Subcutaneous abdominal adipose tissue (tissue), 5 donors: Measurements from ENCODE around the gene ZNF567.
A peak's percentile ranks its signal among the peaks of the same experiment; 100 is the strongest.
"Not testable (repeated sequence)": the region's sequence is repeated elsewhere in the genome, so short reads cannot be mapped to it uniquely, and the experiment has no call there.

Source experiments
- H3K27ac ChIP-seq: one replicate; pipeline ENCODE4 v1.7.0; 2013; ENCODE audit warnings: low read depth, mild to moderate bottlenecking, inconsistent platforms, low read length, moderate library complexity
- H3K27me3 ChIP-seq, 5 donors: one replicate each; pipeline ENCODE4 v1.7.0; 2013; ENCODE audit warnings: low read length in 5 of 5, inconsistent platforms in 1 of 5; ENCODE audit not compliant: control insufficient read depth in 5 of 5, insufficient read depth in 4 of 5
- H3K36me3 ChIP-seq, 5 donors: one replicate each; pipeline ENCODE4 v1.7.0; 2013; ENCODE audit warnings: low read length in 5 of 5; ENCODE audit not compliant: control insufficient read depth in 5 of 5, insufficient read depth in 5 of 5
- H3K4me1 ChIP-seq, 5 donors: one replicate each; pipeline ENCODE4 v1.7.0; 2013; ENCODE audit warnings: low read length in 5 of 5, mild to moderate bottlenecking in 3 of 5, moderate library complexity in 1 of 5; ENCODE audit not compliant: control insufficient read depth in 5 of 5, insufficient read depth in 5 of 5
- H3K4me3 ChIP-seq, 5 donors: one replicate each; pipeline ENCODE4 v1.7.0; 2013; ENCODE audit warnings: low read length in 5 of 5, low read depth in 1 of 5
- H3K9ac ChIP-seq, 5 donors: one replicate each; pipeline ENCODE4 v1.7.0; 2013; ENCODE audit warnings: low read length in 5 of 5, mild to moderate bottlenecking in 4 of 5, moderate library complexity in 3 of 5
- H3K9me3 ChIP-seq, 5 donors: one replicate each; pipeline ENCODE4 v1.7.0; 2013; ENCODE audit warnings: low read length in 5 of 5; ENCODE audit not compliant: control insufficient read depth in 5 of 5
- donor health status: healthy.
- donor health status: healthy.
- donor health status: healthy.
- donor health status: healthy.
- donor health status: healthy.

The ZNF567 gene

GRCh38 chr19:36685835-36686234, 1.6 kb upstream of the ZNF567 start:
- Histone ChIP-seq H3K9ac (peak overlapping the region in 1 of 5 donors; percentile 71), H3K27ac (no peak overlapping the region), H3K4me3 (peak overlapping the region in 1 of 5 donors; percentile 94), H3K27me3 (no peaks in the 10 kb centered on the region), H3K9me3 (peaks cover 0 to 14% (median 7%) of the 10 kb centered on the region in 5 donors), H3K4me1 (peaks cover 8 to 22% (median 20%) of the 10 kb centered on the region in 5 donors), H3K36me3 (peaks cover 11 to 25% (median 18%) of the 10 kb centered on the region in 5 donors)

- Histone ChIP-seq H3K27ac (peak overlapping the region; percentile 60), H3K9ac (peak overlapping the region; percentile 21 to 95 (median 83)), H3K27me3 (no peaks in the 10 kb centered on the region), H3K4me1 (peaks cover 8 to 22% (median 20%) of the 10 kb centered on the region in 5 donors), H3K4me3 (peak overlapping the region; percentile 93 to 100 (median 95)), H3K9me3 (peaks cover 0 to 10% (median 9%) of the 10 kb centered on the region in 5 donors), H3K36me3 (peaks cover 13 to 27% (median 22%) of the 10 kb centered on the region in 5 donors)
Measured at GRCh38 chr19:36686365-36687213, 823 bp upstream of the ZNF567 start.

GRCh38 chr19:36688058-36688457, 646 bp downstream of the ZNF567 start:
- Histone ChIP-seq H3K27ac (peak overlapping the region; percentile 60), H3K4me3 (peak overlapping the region; percentile 81 to 100 (median 95)), H3K4me1 (peaks cover 8 to 22% (median 20%) of the 10 kb centered on the region in 5 donors), H3K36me3 (peaks cover 23 to 39% (median 36%) of the 10 kb centered on the region in 5 donors), H3K27me3 (no peaks in the 10 kb centered on the region), H3K9me3 (peaks cover 0 to 15% (median 9%) of the 10 kb centered on the region in 5 donors), H3K9ac (peak overlapping the region; percentile 71 to 95 (median 83))

- Histone ChIP-seq H3K27me3 (no peaks in the 10 kb centered on the region), H3K4me1 (peaks cover 0 to 2% (median 0%) of the 10 kb centered on the region in 5 donors), H3K36me3 (peaks cover 13 to 29% (median 21%) of the 10 kb centered on the region in 5 donors), H3K4me3 (peak overlapping the region in 1 of 5 donors; percentile 51), H3K27ac (no peak overlapping the region), H3K9ac (no peak overlapping the region), H3K9me3 (peaks cover 52 to 87% (median 79%) of the 10 kb centered on the region in 5 donors)
Measured at GRCh38 chr19:36707134-36707533, 19.7 kb downstream of the ZNF567 start.

GRCh38 chr19:36709423-36709822, 22.0 kb downstream of the ZNF567 start:
- Histone ChIP-seq H3K9ac (no peak overlapping the region), H3K27ac (no peak overlapping the region), H3K27me3 (no peaks in the 10 kb centered on the region), H3K9me3 (peaks cover 66 to 98% (median 91%) of the 10 kb centered on the region in 5 donors), H3K4me1 (peaks cover 0 to 2% (median 0%) of the 10 kb centered on the region in 5 donors), H3K36me3 (peaks cover 33 to 50% (median 39%) of the 10 kb centered on the region in 5 donors), H3K4me3 (peak overlapping the region in 3 of 5 donors; percentile 38 to 59 (median 43))

GRCh38 chr19:36719687-36720556, 32.5 kb downstream of the ZNF567 start:
- Histone ChIP-seq H3K9me3 (peaks cover 66 to 95% (median 91%) of the 10 kb centered on the region in 5 donors), H3K27me3 (no peaks in the 10 kb centered on the region), H3K4me3 (peak overlapping the region; percentile 37 to 62 (median 54)), H3K9ac (no peak overlapping the region), H3K27ac (no peak overlapping the region), H3K36me3 (peaks cover 47 to 61% (median 53%) of the 10 kb centered on the region in 5 donors), H3K4me1 (no peaks in the 10 kb centered on the region)

- peaks cover 0 to 18% (median 2%) of the 10 kb centered on the region in 5 donors for H3K36me3 ChIP-seq
- not testable (repeated sequence) for H3K27ac ChIP-seq, H3K4me1 ChIP-seq, H3K27me3 ChIP-seq, H3K9ac ChIP-seq
- H3K9me3 ChIP-seq: peaks cover 51 to 93% (median 89%) of the 10 kb centered on the region in 5 donors
- peak overlapping the region in 3 of 5 donors; percentile 37 to 53 (median 47) for H3K4me3 ChIP-seq
Measured at GRCh38 chr19:36736166-36736565, 48.8 kb downstream of the ZNF567 start.

GRCh38 chr19:36745870-36746269, 58.5 kb downstream of the ZNF567 start:
- Histone ChIP-seq H3K36me3 (peaks cover 28 to 41% (median 37%) of the 10 kb centered on the region in 5 donors), H3K4me1 (peaks cover 0 to 25% (median 0%) of the 10 kb centered on the region in 5 donors), H3K4me3 (peak overlapping the region; percentile 16 to 54 (median 47)), H3K27ac (no peak overlapping the region), H3K27me3 (peaks cover 0 to 17% (median 0%) of the 10 kb centered on the region in 5 donors), H3K9ac (no peak overlapping the region), H3K9me3 (peaks cover 65 to 99% (median 93%) of the 10 kb centered on the region in 5 donors)

- peak overlapping the region; percentile 27 to 57 (median 56) for H3K4me3 ChIP-seq
- peaks cover 78 to 99% (median 94%) of the 10 kb centered on the region in 5 donors for H3K9me3 ChIP-seq
- no peak overlapping the region for H3K27ac ChIP-seq
- H3K9ac ChIP-seq: peak overlapping the region in 1 of 5 donors; percentile 87
- H3K27me3 ChIP-seq: peaks cover 0 to 17% (median 0%) of the 10 kb centered on the region in 5 donors
- H3K4me1 ChIP-seq: peaks cover 0 to 25% (median 0%) of the 10 kb centered on the region in 5 donors
- peaks cover 28 to 51% (median 41%) of the 10 kb centered on the region in 5 donors for H3K36me3 ChIP-seq
Measured at GRCh38 chr19:36747750-36748149, 60.3 kb downstream of the ZNF567 start.
